K562 (cell line): ENCODE results near the gene BAD. TPM values are rescaled to one million over a fixed set of nuclear protein-coding genes. Genes with fewer than 3 reads are reported as not detected.

Experiments used
- CEBPB ChIP-seq: fragments of 450-650 bp; IDR thresholded peaks from 2 replicates; pipeline ENCODE4 v1.6.1; 2016; ENCODE audit warnings: missing genetic modification characterization, missing compliant biosample characterization
- CHCHD3 ChIP-seq: fragments of 250-450 bp; sonication (Bioruptor Pico); IDR thresholded peaks from 2 replicates; pipeline ENCODE4 v2.1.2; 2022; ENCODE audit warnings: mild to moderate bottlenecking
- ELF4 ChIP-seq: fragments of 450-650 bp; formaldehyde crosslinking; IDR thresholded peaks from 2 replicates; pipeline ENCODE4 v1.4.0; 2022; ENCODE audit warnings: missing genetic modification characterization
- NONO ChIP-seq, 2 experiments: fragments of 200-400 bp in 1 of 2; fragments of 450-650 bp in 1 of 2; formaldehyde crosslinking in 1 of 2; IDR thresholded peaks; 2 replicates each; pipeline ENCODE4 v1.6.1; 2017; ENCODE audit warnings: low read depth in 2 of 2, mild to moderate bottlenecking in 2 of 2, moderate library complexity in 2 of 2, low read length in 1 of 2
- NR2C1 ChIP-seq, 2 experiments: fragments of 450-650 bp; IDR thresholded peaks; 2 replicates each; pipeline ENCODE4 v1.6.1; 2017; ENCODE audit warnings: mild to moderate bottlenecking in 2 of 2, antibody characterized with exemption in 1 of 2, inconsistent platforms in 1 of 2, missing compliant biosample characterization in 1 of 2, missing genetic modification characterization in 1 of 2
- SRSF3 ChIP-seq: fragments of 200-400 bp; formaldehyde crosslinking; IDR thresholded peaks from 2 replicates; pipeline ENCODE4 v1.6.1; 2016; ENCODE audit warnings: mild to moderate bottlenecking, low read length, moderate library complexity; ENCODE audit not compliant: insufficient read depth
- TBL1XR1 ChIP-seq, 2 experiments: IDR thresholded peaks; 2 replicates each; pipeline ENCODE4 v1.6.1; 2012; ENCODE audit warnings: improper control_type of control experiment in 2 of 2, low read length in 2 of 2, mild to moderate bottlenecking in 1 of 2
- YY1 ChIP-seq, 3 experiments: IDR thresholded peaks; 2 replicates each; pipeline ENCODE4 v1.6.1; 2011; ENCODE audit warnings: low read length in 2 of 3, mild to moderate bottlenecking in 2 of 3, moderate library complexity in 2 of 3, borderline replicate concordance in 1 of 3, control low read depth in 1 of 3, low read depth in 1 of 3; ENCODE audit not compliant: insufficient read depth in 3 of 3, insufficient replicate concordance in 2 of 3, control insufficient read depth in 1 of 3, insufficient read length in 1 of 3; ENCODE audit errors: extremely low read depth in 1 of 3
- ZBTB2 ChIP-seq: fragments of 450-650 bp; IDR thresholded peaks from 2 replicates; pipeline ENCODE4 v1.6.1; 2016; ENCODE audit warnings: antibody characterized with exemption
- ZBTB40 ChIP-seq, 2 experiments: fragments of 450-650 bp in 1 of 2; sonication (generic) in 1 of 2; formaldehyde crosslinking in 1 of 2; IDR thresholded peaks; 2 replicates each; pipeline versions ENCODE4 v1.7.1 to v1.9.0; 2016 to 2022; ENCODE audit warnings: inconsistent platforms in 1 of 2, mild to moderate bottlenecking in 1 of 2, missing genetic modification reagents in 1 of 2
- ZNF740 ChIP-seq, 3 experiments: fragments of 200-800 bp in 1 of 3; sonication (Bioruptor generic) in 1 of 3; sonication (generic) in 1 of 3; formaldehyde crosslinking in 1 of 3; IDR thresholded peaks; 2 replicates each; pipeline versions ENCODE4 v1.6.1 to v1.8.0; 2016 to 2022; ENCODE audit warnings: mild to moderate bottlenecking in 2 of 3, missing compliant biosample characterization in 2 of 3, missing genetic modification characterization in 2 of 3, missing genetic modification reagents in 1 of 3
- polyA plus RNA-seq, 8 experiments: library from polyadenylated mRNA; depleted of rRNA in 4 of 8; stranded (reverse) in 5 of 8; unstranded in 3 of 8; fragments of >200 nt; fragmentation: Nextera tagmentation in 2 of 8; fragmentation: Illumina TruSeq in 1 of 8; extraction: Ambion mirVana in 2 of 8; extraction: Trizol in 1 of 8; gene quantifications; 2 replicates each; pipeline versions ENCODE4 v1.2.1 to v1.2.3, GENCODE V29; 2011 to 2014; ENCODE audit warnings: inconsistent platforms in 1 of 8, missing spikeins in 1 of 8
- total RNA-seq, 7 experiments: library from RNA; depleted of rRNA in 6 of 7; stranded (reverse); fragments of >200 nt in 6 of 7; fragmentation: Illumina TruSeq in 2 of 7; extraction: Trizol in 2 of 7; gene quantifications; 2 replicates each; pipeline versions ENCODE4 v1.2.1 to v1.2.3, GENCODE V29; 2011 to 2021; ENCODE audit warnings: low replicate concordance in 1 of 7

BAD gene
- total and polyA plus RNA-seq, 9 of the 15 experiments (the other 6 are each of a cell fraction or from before 2014, with no cell fraction given): 0.61 to 45.6 (median 11.8) TPM

GRCh38 chr11:64245797-64246620 is 38.5 kb downstream of the BAD start (continued):
- TF ChIP-seq ZBTB40 (IDR thresholded peaks at IDR 0.05): no peak
- TF ChIP-seq ZBTB40 (CRISPR knock-in tag; IDR thresholded peaks at IDR 0.05): no peak
- TF ChIP-seq TBL1XR1 (IDR thresholded peaks at IDR 0.05; ENCODE audit: low read length in 2 of 2): no peak
- TF ChIP-seq CHCHD3 (CRISPR knock-in tag): no peak
- no peak for TF ChIP-seq ELF4
- TF ChIP-seq YY1 (IDR thresholded peaks at IDR 0.05; ENCODE audit: borderline replicate concordance in 1 of 3, control insufficient read depth in 1 of 3, extremely low read depth in 1 of 3, insufficient read depth in 3 of 3, insufficient read length in 1 of 3, insufficient replicate concordance in 2 of 3, low read depth in 1 of 3, low read length in 2 of 3): peak in 2 of 3 experiments; percentile 62 to 80
- TF ChIP-seq NR2C1 (IDR thresholded peaks at IDR 0.05): 0 out of 2 replicates have a peak, but pooled peaks have one; percentile 8
- TF ChIP-seq NR2C1 (tag; IDR thresholded peaks at IDR 0.05): peak; percentile 7; the same call in 1 of the 2 replicates
- TF ChIP-seq ZNF740 (CRISPR knock-in tag; IDR thresholded peaks at IDR 0.05): peak; percentile 79; the same call in 1 of the 2 replicates
- TF ChIP-seq ZNF740 (tag; IDR thresholded peaks at IDR 0.05): no peak
- TF ChIP-seq CEBPB (tag): no peak
- TF ChIP-seq NONO (IDR thresholded peaks at IDR 0.05; ENCODE audit: low read depth in 2 of 2, low read length in 1 of 2): peak in 1 of 2 experiments; percentile 56; a peak in 1 of 4 replicates
- TF ChIP-seq SRSF3: no peak
- 0 out of 2 replicates have a peak, but pooled peaks have one; percentile 27 for TF ChIP-seq ZBTB2
